Stimulated activated CD4-positive, alpha-beta T cell treated with anti-CD3 and anti-CD28 coated beads, Interleukin-4, amount 100 ng/mL, for 1 hour (primary cell): Measurements from ENCODE around the gene TMEM42.

Source experiments
- DNase-seq: peaks from one replicate; pipeline ENCODE4 v3.0.0-alpha.2; 2020

The TMEM42 gene

DNA sequence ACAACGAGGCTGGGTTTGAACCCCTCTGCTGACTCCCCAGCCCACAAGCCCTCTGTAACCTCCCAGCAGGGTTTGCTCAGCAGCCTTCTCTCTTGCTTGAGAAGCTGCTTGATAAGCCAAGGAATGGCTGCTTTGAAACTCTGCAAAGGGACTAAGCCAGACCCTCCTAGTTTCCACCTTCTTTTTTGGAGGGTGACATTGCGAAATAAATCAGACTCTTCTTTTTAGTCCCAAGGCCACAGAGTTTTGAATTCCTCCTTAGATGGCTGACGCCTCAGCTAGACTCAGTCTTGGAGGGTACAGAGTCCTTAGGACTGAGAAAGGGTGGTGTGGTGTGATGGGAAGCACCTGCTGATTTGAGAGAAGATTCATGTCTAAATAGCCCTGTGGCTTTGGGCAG, 13.9 kb downstream of the TMEM42 start:
- DNase-seq, result no peak

DNA sequence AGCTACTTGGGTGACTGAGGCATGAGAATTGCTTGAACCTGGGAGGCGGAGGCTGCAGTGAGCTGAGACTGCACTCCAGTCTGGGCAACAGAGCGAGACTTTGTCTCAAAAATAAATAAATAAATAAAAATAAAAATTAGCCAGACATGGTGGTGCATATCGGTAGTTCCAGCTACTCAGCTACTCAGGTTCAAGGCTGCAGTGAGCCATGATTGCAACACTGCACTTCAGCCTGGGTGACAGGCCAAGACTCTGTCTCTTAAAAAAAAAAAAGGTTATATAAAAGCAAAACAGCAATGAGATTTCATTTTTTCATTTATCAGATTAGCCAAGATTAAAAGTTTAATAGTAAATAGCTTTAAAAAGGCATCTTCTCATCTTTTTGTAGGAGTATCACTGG, 15.6 kb downstream of the TMEM42 start:
- no peak for DNase-seq

DNA sequence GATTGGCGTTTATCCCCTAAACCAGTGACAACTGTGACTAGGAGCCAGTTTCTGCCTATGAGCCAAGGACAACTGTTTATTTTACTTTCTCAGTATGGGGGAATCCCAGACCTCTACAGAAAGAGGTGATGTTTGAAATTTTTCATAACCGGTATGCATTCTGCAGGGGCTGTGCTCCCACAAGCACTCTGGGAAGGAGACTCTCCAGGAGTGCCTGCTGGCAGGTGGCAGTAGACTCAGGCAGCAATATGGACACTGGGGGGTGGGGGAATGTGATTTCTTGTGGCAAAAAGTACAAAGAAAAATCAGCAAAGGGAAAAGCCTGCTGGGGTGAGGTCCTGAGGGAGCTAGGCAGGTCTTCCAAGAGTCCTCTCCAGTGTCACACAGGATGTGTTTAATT, 18.6 kb downstream of the TMEM42 start:
- no peak for DNase-seq

DNA sequence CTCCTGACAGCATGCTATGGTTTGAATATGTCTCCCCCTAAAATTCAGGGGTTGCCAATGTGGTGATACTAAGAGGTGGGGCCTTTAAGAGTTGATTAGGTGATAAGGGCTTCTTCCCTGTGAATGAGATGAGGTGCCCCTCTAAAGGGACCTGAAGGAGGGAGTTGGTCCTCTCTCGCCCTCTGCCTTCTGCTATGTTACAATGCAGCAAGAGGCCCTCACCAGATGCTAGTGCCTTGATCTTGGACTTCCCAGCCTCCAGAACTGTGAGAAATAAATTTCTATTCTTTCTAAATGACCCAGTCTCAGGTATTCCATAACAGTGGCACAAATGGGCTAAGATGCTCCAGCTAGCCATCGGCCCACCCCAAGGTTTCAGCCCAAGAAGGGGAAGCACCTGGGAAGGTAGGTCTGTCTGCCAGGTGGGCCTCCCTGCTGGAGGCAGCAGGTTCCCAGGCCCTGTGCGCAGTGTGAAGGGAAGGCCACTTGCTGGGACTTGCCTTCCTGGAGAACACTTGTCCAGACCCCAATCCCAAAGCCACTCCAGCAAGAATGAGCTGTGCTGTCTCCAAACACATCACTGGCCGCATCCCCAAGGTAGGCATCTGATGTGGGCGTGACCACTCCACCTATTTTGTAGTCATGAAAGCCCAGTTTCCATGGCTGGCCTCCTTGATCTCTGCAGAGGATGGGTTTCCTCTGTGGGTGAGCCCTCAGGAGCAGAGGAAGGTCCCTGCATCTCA, 21.7 kb downstream of the TMEM42 start:
- DNase-seq, result no peak

DNA sequence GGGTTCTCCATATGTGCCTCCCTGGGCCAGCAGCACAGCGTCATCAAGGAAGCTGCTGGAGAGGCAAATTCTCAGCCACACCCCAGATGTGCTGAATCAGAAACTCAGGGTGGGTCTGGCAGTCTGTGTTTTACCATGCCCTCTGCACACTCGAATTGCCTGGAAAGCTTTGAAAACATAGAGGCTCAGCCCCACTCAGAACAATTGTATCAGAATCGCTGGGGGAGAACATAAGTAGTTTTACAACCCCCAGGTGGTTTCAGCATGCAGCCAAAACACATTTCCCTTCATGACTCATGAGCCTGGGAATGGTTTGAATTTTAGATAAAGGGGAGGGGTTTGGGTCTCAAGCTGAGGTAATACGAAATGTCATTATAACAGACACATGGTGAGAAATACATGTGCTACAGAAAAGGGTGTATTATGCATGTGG, 22.3 kb downstream of the TMEM42 start:
- DNase-seq, result no peak

DNA sequence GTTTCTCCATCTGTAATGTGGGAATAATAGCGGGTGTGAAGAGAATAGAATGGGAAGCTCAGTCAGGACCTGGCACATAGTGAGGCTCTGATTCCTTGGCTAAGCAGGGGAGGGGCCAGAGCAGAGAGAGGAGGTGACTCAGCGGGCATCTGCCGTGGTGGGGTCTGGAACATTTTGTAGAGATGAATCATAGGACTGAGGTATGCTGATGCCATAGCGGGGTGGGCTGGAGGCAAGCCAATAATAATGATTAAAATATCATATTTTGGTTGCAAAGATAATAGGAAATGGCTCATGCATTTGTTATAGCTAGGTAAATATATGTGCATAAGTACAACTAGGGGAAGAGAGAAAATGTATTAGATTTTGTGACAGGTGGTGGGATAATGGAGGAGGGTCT, 23.9 kb downstream of the TMEM42 start:
- DNase-seq, result no peak

DNA sequence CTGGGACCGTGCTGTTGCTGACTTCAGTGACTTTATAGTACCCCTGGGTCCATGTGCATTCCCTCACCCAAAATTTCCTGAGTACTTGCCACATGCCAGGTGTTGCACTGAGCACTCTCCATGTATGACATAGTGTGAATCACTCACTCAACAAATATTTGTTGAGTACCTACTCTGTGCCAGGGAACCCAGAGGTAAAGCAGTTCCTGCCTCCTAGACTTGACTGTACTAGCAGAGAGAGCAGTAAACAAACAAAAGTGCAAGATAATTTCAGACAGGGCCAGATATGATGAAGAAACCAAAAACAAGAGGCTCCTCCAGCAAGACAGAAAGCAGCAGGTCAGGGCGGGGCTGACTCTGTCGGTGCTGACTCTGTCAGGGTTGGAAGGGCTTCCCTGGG, 24.8 kb downstream of the TMEM42 start:
- DNase-seq, result no peak

DNA sequence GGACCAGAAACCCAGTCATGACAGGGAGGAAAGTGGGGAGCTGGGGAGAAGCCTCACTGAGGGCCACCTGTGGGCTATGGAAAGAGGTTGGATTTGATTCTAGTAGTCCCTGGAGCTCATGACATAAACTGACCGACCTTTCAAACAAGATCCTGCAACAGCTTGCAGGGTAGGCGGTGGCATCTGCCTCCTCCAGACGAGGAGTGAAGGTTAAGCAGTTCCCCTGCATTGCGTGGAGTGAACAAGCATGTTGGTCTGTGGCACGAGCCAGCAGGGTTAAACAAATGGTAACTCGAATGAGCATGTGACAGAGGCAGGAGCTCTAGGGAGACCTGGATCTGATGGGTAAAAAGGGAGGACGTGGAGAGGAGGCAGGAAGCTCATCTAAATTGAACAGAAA, 25.4 kb downstream of the TMEM42 start:
- no peak for DNase-seq

DNA sequence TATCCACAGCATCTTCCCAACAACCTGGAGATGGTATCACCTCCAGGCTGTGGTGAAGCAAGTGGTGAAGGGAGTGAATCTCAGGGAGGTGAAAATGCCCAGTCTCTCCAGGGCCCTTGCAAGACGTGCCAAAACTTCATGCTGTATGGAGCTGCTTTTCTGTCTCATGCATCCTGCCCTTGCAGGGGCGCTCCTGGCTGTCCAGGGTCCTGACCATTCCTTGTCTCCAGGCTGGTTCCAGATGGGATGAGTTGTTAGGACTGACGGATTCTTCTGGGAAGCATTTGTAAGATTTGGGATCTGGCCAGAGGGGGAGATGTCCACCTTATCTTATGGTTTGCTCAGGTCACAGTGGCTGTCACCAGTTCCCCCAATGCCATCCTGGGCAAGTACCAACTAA, 28.5 kb downstream of the TMEM42 start:
- DNase-seq, result no peak

DNA sequence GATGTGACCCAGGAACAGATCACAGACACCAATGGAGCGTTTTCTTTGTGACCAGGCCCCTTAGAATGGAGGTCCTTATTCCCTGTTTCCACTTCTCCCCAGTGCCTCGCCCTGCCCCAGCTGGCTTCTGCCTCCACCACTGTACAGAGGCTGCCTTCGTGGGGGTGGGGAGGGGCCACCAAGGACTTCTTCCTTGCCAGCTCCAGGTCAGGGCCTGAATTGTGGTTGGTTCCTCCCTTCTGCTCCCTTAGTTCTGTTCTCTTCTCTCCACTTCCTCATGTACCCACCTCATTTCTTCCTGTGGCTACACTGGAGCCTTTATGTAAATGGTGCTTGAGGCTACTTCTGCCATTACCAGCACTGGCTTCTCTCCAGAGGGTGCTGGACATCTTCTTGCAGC, 29.1 kb downstream of the TMEM42 start:
- DNase-seq, result no peak

DNA sequence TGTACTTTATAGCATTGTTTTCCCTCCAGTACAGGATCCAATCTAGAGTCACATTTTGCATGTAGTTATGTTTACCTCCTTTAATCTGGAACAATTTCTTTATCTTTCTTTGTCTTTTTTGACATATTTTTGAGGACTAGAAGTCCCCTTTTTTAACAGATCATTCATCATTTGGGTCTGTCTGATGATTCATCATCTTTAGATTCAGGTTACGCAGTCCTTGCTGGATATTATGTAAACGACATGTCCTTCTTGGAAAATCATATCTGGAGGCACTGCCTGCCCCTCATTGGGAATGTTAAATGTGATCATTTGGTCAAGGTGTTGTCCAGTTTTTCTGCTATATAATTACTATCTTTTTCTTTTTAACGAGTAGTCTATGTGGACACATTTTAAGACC, 31.0 kb downstream of the TMEM42 start:
- no peak for DNase-seq

DNA sequence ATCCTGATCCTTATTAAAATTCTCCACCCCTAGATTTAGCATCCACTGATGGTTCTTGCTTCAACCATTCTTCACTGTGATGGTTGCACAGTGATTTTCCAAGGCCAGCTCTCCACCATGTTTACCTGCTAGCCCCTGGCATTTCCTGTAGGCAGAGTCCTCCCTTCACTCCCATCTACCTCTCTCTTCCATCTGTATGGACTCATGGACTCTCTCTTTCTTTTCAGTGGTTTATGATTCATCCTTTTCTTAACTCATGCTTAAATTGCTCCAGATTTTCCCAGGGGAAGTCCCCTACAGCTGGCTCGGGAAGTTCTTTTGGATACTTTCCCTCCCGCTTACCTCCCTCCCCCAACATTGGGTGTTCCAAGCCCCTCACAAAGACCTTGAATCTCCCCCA, 31.4 kb downstream of the TMEM42 start:
- DNase-seq, result no peak

DNA sequence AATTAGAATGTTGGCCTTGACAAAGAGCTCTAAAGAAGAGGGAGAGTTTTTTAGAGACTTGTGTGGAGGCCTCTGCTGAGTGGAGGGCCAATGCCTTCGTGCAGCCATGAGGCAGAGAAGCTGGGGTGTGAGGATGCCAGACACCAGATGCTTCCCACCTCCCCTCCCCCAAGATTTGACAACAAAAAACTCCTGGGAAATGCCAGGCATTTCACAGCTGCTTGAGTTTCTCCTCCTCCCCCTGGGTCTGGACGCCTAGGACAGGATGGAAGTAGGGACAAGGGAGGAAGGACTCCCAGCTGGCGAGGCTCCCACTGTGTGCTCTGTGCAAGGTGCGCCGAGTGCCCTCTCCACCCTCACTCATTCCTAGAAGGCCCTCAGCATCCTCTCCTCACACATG, 32.8 kb downstream of the TMEM42 start:
- no peak for DNase-seq

DNA sequence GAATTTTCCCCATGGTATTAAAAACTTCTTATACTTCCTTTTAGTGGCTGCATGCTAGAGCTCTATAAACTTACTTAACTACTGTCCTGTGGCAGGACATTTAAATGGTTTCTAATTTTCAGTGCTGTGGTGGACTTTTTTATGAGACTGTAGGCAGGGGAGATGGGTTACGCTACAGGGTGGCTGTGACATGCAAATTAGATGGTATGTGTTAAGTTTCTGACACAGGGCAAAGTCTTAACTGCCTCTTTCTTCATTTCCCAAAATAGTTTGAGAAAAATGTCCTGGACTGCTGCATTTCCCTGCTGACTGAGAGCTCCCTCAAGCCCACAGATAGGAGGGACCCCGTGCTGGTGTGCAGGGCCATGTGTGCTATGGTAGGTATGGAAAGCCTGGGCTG, 34.7 kb downstream of the TMEM42 start:
- no peak for DNase-seq

DNA sequence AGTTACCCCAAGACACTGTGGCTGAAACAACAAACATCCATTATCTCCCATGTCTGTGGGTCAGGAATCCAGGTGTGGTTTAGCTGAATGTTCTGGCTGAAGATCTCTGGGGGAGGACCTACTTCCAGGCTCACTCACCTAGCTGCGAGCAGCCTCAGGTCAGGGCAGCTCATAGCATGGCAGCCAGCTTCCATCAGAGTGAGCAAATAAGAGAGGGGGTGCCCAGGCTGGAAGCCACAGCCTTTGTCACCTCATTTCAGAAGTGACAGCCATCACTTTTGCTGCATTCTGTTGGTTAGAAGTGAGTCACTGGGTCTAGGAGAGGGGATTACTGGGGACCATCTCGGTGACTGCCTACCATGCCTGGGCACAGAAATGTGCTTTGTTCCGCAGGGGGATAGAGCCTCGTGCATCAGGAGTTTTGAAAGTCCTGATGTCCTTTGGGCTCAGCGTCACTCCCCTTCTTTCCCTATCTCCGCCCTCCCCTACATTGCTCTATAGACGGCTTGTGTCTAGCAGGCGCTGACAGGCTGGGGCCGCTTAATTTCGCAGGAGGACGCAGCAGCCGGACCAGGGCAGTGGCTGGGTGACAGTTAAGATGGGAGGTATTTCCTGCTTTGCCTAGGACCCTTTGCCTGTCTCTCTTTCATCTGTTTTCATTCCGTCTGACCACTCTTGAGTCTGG, 38.1 kb downstream of the TMEM42 start:
- no peak for DNase-seq

DNA sequence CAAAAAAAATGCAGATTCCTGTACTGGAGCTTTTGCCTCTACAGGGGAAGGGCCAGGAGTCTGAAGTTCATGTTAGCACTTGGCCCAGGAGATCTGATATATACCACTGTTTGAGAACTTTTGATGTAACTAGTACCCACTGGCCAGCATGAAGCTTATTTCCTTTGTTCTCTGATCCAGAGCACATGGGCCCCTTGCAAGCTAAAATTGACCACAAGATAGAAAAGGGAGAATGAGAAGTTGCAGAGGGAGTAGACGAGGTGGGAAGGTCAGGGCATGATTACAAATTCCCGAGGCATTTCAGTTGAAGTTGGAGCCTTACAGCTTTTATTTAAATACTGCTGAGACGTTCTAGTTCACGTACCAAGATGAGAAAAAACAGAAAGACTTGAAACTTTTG, 40.9 kb downstream of the TMEM42 start:
- DNase-seq, result no peak

DNA sequence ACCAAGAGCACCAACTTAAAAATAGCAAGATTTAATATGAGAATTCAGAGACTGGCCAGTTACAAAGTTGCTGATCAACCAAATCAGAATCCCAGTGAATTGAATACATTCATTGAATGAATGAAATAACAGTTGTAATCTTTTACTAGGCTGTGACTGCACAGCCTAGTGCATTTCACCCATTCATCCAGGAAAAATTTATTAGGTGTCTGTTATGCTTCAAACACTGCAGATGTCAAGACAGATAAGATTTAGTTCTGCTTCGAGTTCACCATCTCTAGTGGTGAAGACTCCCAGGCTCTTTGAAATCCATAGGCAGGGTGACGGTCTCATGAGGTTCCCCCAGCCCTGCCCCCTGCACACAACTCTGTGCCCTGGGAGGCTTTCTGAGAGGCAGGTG, 41.6 kb downstream of the TMEM42 start:
- no peak for DNase-seq

DNA sequence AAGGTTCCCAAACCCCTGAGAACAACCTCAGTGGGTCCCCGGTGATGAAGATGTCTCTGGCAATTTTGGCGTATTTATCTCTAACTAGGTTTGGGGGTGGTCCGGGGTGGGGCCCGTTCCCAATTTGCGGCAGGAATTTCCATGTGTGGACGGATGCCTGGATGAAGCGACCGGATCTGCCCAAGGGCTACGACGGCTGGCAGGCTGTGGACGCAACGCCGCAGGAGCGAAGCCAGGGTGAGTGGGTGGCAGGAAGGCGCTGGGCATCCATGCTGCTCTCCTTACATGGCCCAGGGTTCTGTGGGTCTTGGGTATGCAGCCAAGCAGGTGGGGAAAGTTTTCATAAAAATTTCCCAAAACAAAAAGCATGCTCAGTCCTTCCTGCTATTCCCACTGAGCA, 42.0 kb downstream of the TMEM42 start:
- DNase-seq, result no peak

DNA sequence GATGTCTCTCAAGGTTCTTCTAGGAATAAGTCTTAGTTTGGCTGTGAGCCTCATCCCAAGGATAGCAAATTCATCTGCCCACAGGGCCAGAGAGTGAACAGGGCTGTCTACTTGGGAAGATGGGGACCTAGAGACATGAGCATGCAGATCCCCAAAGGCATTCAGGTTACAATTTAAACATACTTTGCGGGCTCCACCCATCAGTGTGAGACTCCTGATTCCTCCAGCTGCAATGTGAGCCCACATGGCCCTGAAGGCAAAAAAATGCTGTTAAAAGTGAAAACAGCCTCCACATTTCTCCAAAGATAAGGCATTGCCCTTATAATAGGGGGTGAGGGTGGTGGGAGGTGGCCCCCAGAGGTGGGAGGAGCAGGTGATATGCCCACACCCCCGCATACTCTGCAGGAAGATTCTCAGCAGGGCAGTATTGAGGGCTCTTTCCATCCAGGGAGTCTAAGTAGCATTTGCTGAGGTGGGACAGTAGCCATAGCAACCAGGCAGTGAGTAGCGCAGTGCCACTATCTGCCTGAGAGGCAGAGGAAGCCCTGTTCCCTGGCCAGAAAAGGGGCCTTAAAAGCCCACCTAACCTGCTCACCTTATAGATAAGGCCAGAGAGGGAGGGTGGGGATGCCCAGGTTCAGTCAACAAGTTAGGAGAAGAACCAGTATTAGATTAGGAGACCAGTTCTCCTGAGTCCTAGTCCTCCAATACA, 43.9 kb downstream of the TMEM42 start:
- DNase-seq, result no peak

DNA sequence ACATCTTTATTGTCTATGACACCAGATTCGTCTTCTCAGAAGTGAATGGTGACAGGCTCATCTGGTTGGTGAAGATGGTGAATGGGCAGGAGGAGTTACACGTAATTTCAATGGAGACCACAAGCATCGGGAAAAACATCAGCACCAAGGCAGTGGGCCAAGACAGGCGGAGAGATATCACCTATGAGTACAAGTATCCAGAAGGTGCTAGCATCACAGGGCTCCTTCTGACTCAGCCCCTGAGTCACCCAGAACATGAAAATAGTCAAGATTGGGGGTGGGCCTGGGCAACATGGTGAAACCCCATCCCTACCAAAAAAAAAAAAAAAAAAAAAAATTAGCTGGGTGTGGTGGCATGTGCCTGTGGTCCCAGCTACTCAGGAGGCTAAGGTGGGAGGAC, 45.3 kb downstream of the TMEM42 start:
- DNase-seq, result no peak

DNA sequence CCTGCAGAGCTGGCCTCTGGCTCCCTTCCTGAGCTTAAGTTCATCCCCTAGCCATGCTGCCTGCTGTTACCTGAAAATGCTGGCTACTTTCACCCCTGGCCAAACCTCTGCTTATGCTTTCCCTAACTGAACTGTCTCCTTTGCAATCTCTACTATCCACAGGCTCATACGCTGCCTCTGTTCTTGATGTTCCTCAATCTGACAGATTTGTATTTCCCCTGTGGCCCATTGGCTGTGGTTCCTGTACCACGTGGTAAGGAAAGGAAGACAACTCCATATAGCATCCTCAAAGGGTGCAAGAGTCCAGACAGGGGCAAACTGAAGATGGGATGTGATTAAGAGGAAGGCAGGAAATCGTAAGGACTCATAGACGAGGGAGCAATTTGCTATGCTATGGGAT, 45.9 kb downstream of the TMEM42 start:
- no peak for DNase-seq

DNA sequence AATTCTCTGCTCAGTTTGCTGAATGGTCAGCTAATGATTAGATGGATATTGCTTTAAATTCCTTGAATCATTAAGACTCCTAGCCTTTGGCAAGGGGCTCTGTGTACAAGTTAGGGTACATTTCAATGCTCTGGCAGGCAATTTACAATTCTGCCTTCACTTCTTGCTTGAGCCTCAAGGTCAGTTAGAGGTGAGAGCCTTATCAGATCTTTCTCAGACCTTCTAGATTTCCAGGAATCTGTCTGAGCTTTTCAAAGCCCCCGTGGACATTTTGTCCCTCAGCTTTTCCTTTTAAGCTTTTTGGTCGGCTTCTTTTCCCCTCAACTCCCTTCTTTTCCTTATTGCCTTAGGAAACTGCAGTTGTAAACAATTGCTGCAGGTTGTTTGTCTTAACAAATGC, 47.4 kb downstream of the TMEM42 start:
- DNase-seq, result no peak

DNA sequence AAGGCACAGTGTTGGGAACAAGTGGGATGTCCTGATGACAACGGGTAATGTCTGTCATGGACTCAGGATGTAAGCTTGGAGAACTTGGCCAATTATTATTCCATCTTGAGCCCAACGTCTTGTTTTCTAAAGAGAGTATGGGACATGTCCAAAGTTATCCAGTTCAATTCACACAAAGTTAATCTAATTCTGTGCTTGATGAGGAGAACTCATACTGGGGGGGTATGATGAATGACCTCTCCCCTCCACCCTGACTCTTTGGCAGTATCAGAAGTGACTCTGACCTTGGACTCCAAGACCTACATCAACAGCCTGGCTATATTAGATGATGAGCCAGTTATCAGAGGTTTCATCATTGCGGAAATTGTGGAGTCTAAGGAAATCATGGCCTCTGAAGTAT, 49.0 kb downstream of the TMEM42 start:
- no peak for DNase-seq

DNA sequence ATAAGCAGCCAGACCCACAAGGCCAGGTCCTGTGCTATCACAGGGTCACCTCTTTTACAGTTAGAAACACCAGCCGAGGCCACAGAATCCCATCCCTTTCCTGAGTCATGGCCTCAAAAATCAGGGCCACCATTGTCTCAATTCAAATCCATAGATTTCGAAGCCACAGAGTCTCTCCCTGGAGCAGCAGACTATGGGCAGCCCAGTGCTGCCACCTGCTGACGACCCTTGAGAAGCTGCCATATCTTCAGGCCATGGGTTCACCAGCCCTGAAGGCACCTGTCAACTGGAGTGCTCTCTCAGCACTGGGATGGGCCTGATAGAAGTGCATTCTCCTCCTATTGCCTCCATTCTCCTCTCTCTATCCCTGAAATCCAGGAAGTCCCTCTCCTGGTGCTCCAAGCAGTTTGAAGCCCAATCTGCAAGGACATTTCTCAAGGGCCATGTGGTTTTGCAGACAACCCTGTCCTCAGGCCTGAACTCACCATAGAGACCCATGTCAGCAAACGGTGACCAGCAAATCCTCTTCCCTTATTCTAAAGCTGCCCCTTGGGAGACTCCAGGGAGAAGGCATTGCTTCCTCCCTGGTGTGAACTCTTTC, 52.3 kb downstream of the TMEM42 start:
- DNase-seq, result peak; percentile 69
